Upper lobe of left lung (tissue), 4 donors: ENCODE data around the gene DIO3.

Experiments
- EP300 ChIP-seq, 4 donors: sonication (generic); formaldehyde crosslinking; IDR thresholded peaks; one replicate each; pipeline ENCODE4 v1.5.1; 2017; ENCODE audit warnings: antibody characterized with exemption in 4 of 4, control low read depth in 2 of 4
- POLR2A ChIP-seq, 4 donors: fragments of 450-650 bp; IDR thresholded peaks; one replicate each; pipeline ENCODE4 v1.5.1; 2016 to 2017; ENCODE audit warnings: antibody characterized with exemption in 4 of 4, mild to moderate bottlenecking in 2 of 4
- POLR2AphosphoS5 ChIP-seq, 2 donors: sonication (generic); formaldehyde crosslinking; IDR thresholded peaks; one replicate each; pipeline ENCODE4 v1.5.1; 2017; ENCODE audit warnings: antibody characterized with exemption in 2 of 2
- TF ChIP-seq, protein P1 (sequence below), 6 experiments: fragments of 450-650 bp in 4 of 6; fragments of 200-600 bp in 2 of 6; sonication (generic) in 2 of 6; IDR thresholded peaks; one replicate each; pipeline ENCODE4 v1.5.1; 2016 to 2019; ENCODE audit warnings: antibody characterized with exemption in 6 of 6

DNA sequence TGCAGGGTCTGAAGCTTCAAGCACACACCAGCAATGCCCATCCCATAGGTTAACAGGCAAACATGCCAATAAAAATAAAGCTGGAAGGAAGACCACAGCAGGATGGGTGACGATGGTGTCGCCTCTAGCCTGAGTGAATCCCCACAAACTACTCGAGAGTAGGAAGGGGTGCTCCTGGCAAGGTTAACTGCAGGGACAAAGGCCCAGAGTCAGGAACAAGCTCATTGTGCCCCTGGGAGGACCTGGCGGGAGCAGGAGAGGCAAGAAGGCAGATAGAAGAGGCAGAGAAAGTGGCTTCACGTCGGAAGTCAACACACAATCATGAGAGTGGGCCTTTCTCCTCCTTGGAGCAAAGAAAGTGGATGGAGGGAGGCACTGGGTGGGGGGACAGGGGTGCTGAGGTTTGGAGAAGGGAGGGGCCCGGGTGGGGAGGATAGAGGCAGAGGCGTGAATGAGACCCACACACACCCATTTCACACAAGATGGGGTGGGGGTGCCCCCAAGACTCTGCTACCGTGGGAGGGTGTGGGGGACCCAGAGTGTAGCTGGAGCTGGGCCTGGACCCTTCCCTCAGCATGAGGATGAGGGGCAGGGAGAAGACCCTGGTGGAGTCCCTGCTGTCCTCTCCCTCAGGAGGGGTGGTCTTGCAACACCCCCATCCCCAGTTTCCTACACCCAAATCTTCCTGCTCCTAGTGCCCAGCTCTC, 43.1 kb downstream of the DIO3 start:
- TF ChIP-seq, protein P1, sequence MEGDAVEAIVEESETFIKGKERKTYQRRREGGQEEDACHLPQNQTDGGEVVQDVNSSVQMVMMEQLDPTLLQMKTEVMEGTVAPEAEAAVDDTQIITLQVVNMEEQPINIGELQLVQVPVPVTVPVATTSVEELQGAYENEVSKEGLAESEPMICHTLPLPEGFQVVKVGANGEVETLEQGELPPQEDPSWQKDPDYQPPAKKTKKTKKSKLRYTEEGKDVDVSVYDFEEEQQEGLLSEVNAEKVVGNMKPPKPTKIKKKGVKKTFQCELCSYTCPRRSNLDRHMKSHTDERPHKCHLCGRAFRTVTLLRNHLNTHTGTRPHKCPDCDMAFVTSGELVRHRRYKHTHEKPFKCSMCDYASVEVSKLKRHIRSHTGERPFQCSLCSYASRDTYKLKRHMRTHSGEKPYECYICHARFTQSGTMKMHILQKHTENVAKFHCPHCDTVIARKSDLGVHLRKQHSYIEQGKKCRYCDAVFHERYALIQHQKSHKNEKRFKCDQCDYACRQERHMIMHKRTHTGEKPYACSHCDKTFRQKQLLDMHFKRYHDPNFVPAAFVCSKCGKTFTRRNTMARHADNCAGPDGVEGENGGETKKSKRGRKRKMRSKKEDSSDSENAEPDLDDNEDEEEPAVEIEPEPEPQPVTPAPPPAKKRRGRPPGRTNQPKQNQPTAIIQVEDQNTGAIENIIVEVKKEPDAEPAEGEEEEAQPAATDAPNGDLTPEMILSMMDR (IDR thresholded peaks at IDR 0.05), result no peak
- TF ChIP-seq POLR2A (IDR thresholded peaks at IDR 0.05) (no peak), POLR2AphosphoS5 (IDR thresholded peaks at IDR 0.05) (no peak), EP300 (IDR thresholded peaks at IDR 0.05) (no peak)
